HUES48 (cell line): ENCODE results near the gene CALM1.

Experiments used
- H3K27ac ChIP-seq: one replicate; pipeline ENCODE4 v1.7.0; 2013; ENCODE audit warnings: low read depth, low read length, inconsistent platforms
- H3K27me3 ChIP-seq: 2 replicates; pipeline ENCODE4 v1.6.1; 2013; ENCODE audit warnings: mild to moderate bottlenecking, low read length; ENCODE audit not compliant: control insufficient read depth, insufficient read depth
- H3K36me3 ChIP-seq: 2 replicates; pipeline ENCODE4 v1.6.1; 2013; ENCODE audit warnings: low read length; ENCODE audit not compliant: control insufficient read depth, insufficient read depth
- H3K4me1 ChIP-seq: 2 replicates; pipeline ENCODE4 v1.6.1; 2013; ENCODE audit warnings: mild to moderate bottlenecking, low read length; ENCODE audit not compliant: control insufficient read depth, insufficient read depth
- H3K4me3 ChIP-seq: 2 replicates; pipeline ENCODE4 v1.5.1; 2013; ENCODE audit warnings: mild to moderate bottlenecking, low read depth, low read length
- H3K9ac ChIP-seq: 2 replicates; pipeline ENCODE4 v1.6.1; 2013; ENCODE audit warnings: mild to moderate bottlenecking, low read depth, low read length, moderate library complexity
- H3K9me3 ChIP-seq: 2 replicates; pipeline ENCODE4 v1.6.1; 2013; ENCODE audit warnings: low read length; ENCODE audit not compliant: control insufficient read depth, insufficient read depth

The CALM1 gene

GRCh38 chr14:90396341-90397339 lies at the start of gene CALM1:
TSS of gene CALM1 (plus strand) at chr14:90397029. CDS start at chr14:90397231, 202 bp downstream.
- Histone ChIP-seq H3K36me3 (peaks cover 19% of the 10 kb centered on the region), H3K27me3 (no peaks in the 10 kb centered on the region), H3K27ac (peak within 1 kb of the TSS; percentile 35), H3K9ac (peak within 1 kb of the TSS; percentile 76), H3K4me3 (peak within 1 kb of the TSS; percentile 99), H3K9me3 (no peaks in the 10 kb centered on the region), H3K4me1 (peaks cover 17% of the 10 kb centered on the region; the same call in 1 of the 2 replicates)

- Histone ChIP-seq H3K27me3 (no peaks in the 10 kb centered on the region), H3K4me3 (no peak overlapping the region), H3K36me3 (no peaks in the 10 kb centered on the region), H3K9ac (no peak overlapping the region), H3K27ac (no peak overlapping the region), H3K9me3 (no peaks in the 10 kb centered on the region), H3K4me1 (peaks cover 18% of the 10 kb centered on the region)
These were observed 48.6 kb upstream of the CALM1 start for GRCh38 chr14:90348270-90348669.

DNA sequence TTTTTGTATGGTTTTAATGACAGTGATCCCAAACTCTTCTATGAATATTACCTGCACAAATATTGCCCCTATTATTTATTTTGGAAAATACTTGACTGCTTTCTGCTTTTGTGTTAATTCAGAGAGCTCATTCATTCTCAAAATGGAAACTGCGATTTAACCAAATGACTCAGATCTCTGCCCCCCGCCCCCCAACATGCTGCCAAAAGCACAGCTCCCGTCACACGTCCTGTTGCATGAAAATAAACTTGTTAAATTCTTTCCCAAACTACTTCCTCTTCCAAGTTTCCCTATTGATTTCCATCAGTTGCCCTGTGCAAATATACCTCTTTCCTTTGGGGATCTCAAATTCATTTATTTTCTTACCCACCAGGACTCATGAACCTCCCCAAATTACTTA lies 47.1 kb upstream of the CALM1 start:
- Histone ChIP-seq H3K9me3 (no peaks in the 10 kb centered on the region), H3K4me1 (peaks cover 10% of the 10 kb centered on the region), H3K4me3 (no peak overlapping the region), H3K9ac (no peak overlapping the region), H3K27me3 (no peaks in the 10 kb centered on the region), H3K27ac (no peak overlapping the region), H3K36me3 (no peaks in the 10 kb centered on the region)

- Histone ChIP-seq H3K4me3 (no peak overlapping the region), H3K27ac (no peak overlapping the region), H3K4me1 (no peaks in the 10 kb centered on the region), H3K9me3 (no peaks in the 10 kb centered on the region), H3K9ac (no peak overlapping the region), H3K36me3 (no peaks in the 10 kb centered on the region), H3K27me3 (no peaks in the 10 kb centered on the region)
These were observed 42.1 kb upstream of the CALM1 start for GRCh38 chr14:90354551-90355298.

DNA sequence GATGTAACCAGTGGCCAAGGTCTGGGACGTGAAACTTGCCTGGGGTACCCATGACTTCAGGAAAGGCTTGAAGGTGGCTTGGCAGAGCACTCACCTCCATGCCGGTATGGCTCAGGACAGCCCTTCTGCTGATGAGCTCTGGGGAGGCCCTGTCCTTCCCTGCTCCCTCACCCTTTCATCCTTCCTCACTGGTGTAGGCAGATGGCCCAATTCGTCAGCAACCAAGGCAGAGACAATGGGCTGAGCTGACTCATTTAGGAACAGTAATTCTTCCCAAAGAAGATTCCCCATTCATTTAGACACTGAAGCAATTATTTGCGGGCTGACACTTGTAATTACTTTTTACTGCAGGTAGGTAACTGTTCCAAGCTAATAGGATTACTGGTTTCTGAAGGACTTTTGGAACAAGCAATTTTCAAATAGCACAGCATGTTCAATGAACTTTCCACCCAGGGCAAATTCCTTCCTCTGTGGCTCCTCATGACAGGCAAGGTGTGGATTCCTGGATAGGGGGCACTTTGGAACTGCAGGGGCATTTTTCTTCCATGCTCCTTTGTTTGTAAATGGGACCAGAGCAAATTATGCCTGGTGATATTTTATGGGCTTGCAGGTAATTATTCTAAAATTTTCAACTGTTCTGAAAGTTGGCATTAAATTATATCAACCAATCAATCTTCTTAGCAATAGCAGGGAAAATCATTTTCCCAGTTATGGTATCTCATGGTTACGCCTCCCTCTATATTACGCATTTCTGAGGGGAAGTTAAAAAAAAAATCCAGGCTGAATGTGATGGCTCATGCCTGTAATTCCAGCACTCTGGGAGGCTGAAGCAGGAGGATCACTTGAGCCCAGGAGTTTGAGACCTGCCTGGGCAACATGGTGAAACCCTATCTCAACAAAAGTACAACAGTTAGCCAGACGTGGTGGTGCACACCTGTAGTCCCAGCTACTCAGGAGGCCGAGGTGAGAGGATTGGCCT lies 41.0 kb upstream of the CALM1 start:
- no peaks in the 10 kb centered on the region for H3K9me3 ChIP-seq
- no peak overlapping the region for H3K27ac ChIP-seq
- no peak overlapping the region for H3K4me3 ChIP-seq
- H3K9ac ChIP-seq: no peak overlapping the region
- no peaks in the 10 kb centered on the region for H3K36me3 ChIP-seq
- no peaks in the 10 kb centered on the region for H3K4me1 ChIP-seq
- no peaks in the 10 kb centered on the region for H3K27me3 ChIP-seq

DNA sequence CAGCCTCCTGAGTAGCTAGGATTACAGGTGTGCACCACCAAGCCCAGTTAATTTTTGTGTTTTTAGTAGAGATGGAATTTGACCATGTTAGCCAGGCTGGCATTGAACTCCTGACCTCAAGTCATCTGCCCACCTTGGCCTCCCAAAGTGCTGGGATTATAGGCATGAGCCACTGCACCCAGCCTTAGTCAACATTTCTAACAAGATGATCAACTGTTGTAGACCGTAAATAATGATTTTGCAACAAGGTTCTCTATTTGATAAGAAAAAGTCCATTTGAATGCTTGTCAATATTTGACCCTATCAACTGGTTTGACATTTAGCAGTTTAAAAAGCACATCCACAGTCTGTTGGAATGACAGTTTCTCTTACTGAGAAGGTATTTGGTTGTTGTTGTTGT lies 39.9 kb upstream of the CALM1 start:
- no peaks in the 10 kb centered on the region for H3K36me3 ChIP-seq
- no peak overlapping the region for H3K9ac ChIP-seq
- H3K4me3 ChIP-seq: no peak overlapping the region
- no peaks in the 10 kb centered on the region for H3K27me3 ChIP-seq
- no peak overlapping the region for H3K27ac ChIP-seq
- no peaks in the 10 kb centered on the region for H3K4me1 ChIP-seq
- H3K9me3 ChIP-seq: no peaks in the 10 kb centered on the region

DNA sequence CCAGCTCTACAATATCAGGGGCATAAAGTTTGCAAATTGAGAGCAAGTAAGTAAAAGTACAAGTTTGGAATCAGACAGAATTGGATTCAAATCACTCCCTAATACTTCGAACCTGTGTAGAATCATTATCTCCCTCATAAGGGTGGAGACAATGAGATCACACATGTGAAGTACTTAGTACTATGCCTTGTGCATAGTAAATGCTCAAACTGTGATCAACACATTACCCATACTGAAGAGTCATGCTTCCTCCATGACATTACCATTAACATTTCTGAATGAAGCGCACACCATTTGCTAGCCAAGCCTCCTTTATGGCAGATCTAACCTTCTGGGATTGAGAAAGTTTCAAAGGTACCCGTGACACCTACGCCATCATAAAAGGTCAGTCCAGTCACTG lies 38.5 kb upstream of the CALM1 start:
- Histone ChIP-seq H3K4me3 (no peak overlapping the region), H3K36me3 (no peaks in the 10 kb centered on the region), H3K9ac (no peak overlapping the region), H3K27me3 (no peaks in the 10 kb centered on the region), H3K27ac (no peak overlapping the region), H3K9me3 (no peaks in the 10 kb centered on the region), H3K4me1 (no peaks in the 10 kb centered on the region)

GRCh38 chr14:90361865-90362557 lies 34.8 kb upstream of the CALM1 start:
- Histone ChIP-seq H3K4me1 (no peaks in the 10 kb centered on the region), H3K27ac (no peak overlapping the region), H3K36me3 (no peaks in the 10 kb centered on the region), H3K4me3 (no peak overlapping the region), H3K9me3 (no peaks in the 10 kb centered on the region), H3K9ac (no peak overlapping the region), H3K27me3 (no peaks in the 10 kb centered on the region)

GRCh38 chr14:90362558-90362896 lies 34.3 kb upstream of the CALM1 start:
- Histone ChIP-seq H3K9ac (no peak overlapping the region), H3K36me3 (no peaks in the 10 kb centered on the region), H3K9me3 (no peaks in the 10 kb centered on the region), H3K4me3 (no peak overlapping the region), H3K27me3 (no peaks in the 10 kb centered on the region), H3K4me1 (no peaks in the 10 kb centered on the region), H3K27ac (no peak overlapping the region)
